ENCODE results near the gene HSFX2.

The HSFX2 gene

GRCh38 chrX:149569770-149570169 lies 25.3 kb downstream of the HSFX2 start:
- TF ChIP-seq CTCF (IDR thresholded peaks at IDR 0.05; ENCODE audit: low read depth, low read length, poor library complexity, severe bottlenecking) (no peak), EZH2phosphoT487 (IDR thresholded peaks at IDR 0.05; ENCODE audit: borderline replicate concordance, low read length) (no peak)
- no peaks in the 10 kb centered on the region for H3K9me3 ChIP-seq (ENCODE audit: control insufficient read depth, insufficient read depth, low read length)
- H3F3A ChIP-seq (ENCODE audit: control insufficient read depth, insufficient read depth), result no peaks in the 10 kb centered on the region
- no peaks in the 10 kb centered on the region for H3K4me1 ChIP-seq (ENCODE audit: control insufficient read depth, low read length)
- H3K27ac ChIP-seq (ENCODE audit: low read depth, low read length), result no peak overlapping the region
- H3K27me3 ChIP-seq (ENCODE audit: control insufficient read depth, low read length), result no peaks in the 10 kb centered on the region
- H4K20me1 ChIP-seq (ENCODE audit: control insufficient read depth, insufficient read depth, low read depth, low read length), result no peaks in the 10 kb centered on the region
- no peak overlapping the region for H3K4me2 ChIP-seq (ENCODE audit: low read length)
- H3K36me3 ChIP-seq (ENCODE audit: control insufficient read depth, low read length), result no peaks in the 10 kb centered on the region
- H3K79me2 ChIP-seq (ENCODE audit: control insufficient read depth, low read length), result no peaks in the 10 kb centered on the region
- no peaks in the 10 kb centered on the region for H3K9me2 ChIP-seq (replicated peaks; ENCODE audit: control insufficient read depth, low read length)
- H3K4me3 ChIP-seq (ENCODE audit: low read length), result no peak overlapping the region

GRCh38 chrX:149568701-149569296 lies 26.3 kb downstream of the HSFX2 start:
- H3K4me2 ChIP-seq (ENCODE audit: low read length), result no peak overlapping the region
- H3K4me1 ChIP-seq (ENCODE audit: control insufficient read depth, low read length), result no peaks in the 10 kb centered on the region
- TF ChIP-seq EZH2phosphoT487 (IDR thresholded peaks at IDR 0.05; ENCODE audit: borderline replicate concordance, low read length) (no peak), CTCF (IDR thresholded peaks at IDR 0.05; ENCODE audit: low read depth, low read length, poor library complexity, severe bottlenecking) (no peak)

GRCh38 chrX:149567621-149568417 lies 27.3 kb downstream of the HSFX2 start:
- no peak overlapping the region for H3K27ac ChIP-seq (ENCODE audit: low read depth, low read length)
- no peaks in the 10 kb centered on the region for H3K27me3 ChIP-seq (ENCODE audit: control insufficient read depth, low read length)
- H3K79me2 ChIP-seq (ENCODE audit: control insufficient read depth, low read length), result no peaks in the 10 kb centered on the region
- no peaks in the 10 kb centered on the region for H3K36me3 ChIP-seq (ENCODE audit: control insufficient read depth, low read length)
- H3F3A ChIP-seq (ENCODE audit: control insufficient read depth, insufficient read depth), result no peaks in the 10 kb centered on the region
- H3K4me3 ChIP-seq (ENCODE audit: low read length), result no peak overlapping the region
- no peak overlapping the region for H3K4me2 ChIP-seq (ENCODE audit: low read length)
- TF ChIP-seq CTCF (IDR thresholded peaks at IDR 0.05; ENCODE audit: low read depth, low read length, poor library complexity, severe bottlenecking) (no peak), EZH2phosphoT487 (IDR thresholded peaks at IDR 0.05; ENCODE audit: borderline replicate concordance, low read length) (no peak)
- H4K20me1 ChIP-seq (ENCODE audit: control insufficient read depth, insufficient read depth, low read depth, low read length), result no peaks in the 10 kb centered on the region
- H3K4me1 ChIP-seq (ENCODE audit: control insufficient read depth, low read length), result no peaks in the 10 kb centered on the region
- no peaks in the 10 kb centered on the region for H3K9me3 ChIP-seq (ENCODE audit: control insufficient read depth, insufficient read depth, low read length)
- H3K9me2 ChIP-seq (replicated peaks; ENCODE audit: control insufficient read depth, low read length), result no peaks in the 10 kb centered on the region

More at GRCh38 chrX:149568701-149569296, 26.3 kb downstream of the HSFX2 start:
- H3K27me3 ChIP-seq (ENCODE audit: control insufficient read depth, low read length), result no peaks in the 10 kb centered on the region
- H4K20me1 ChIP-seq (ENCODE audit: control insufficient read depth, insufficient read depth, low read depth, low read length), result no peaks in the 10 kb centered on the region
- no peaks in the 10 kb centered on the region for H3K9me2 ChIP-seq (replicated peaks; ENCODE audit: control insufficient read depth, low read length)
- H3K79me2 ChIP-seq (ENCODE audit: control insufficient read depth, low read length), result no peaks in the 10 kb centered on the region
- no peak overlapping the region for H3K27ac ChIP-seq (ENCODE audit: low read depth, low read length)
- no peaks in the 10 kb centered on the region for H3F3A ChIP-seq (ENCODE audit: control insufficient read depth, insufficient read depth)
- no peaks in the 10 kb centered on the region for H3K36me3 ChIP-seq (ENCODE audit: control insufficient read depth, low read length)
- no peak overlapping the region for H3K4me3 ChIP-seq (ENCODE audit: low read length)
- H3K9me3 ChIP-seq (ENCODE audit: control insufficient read depth, insufficient read depth, low read length), result no peaks in the 10 kb centered on the region

All from DOHH2 (cell line).